PC-9 (cell line): ENCODE results near the gene LIPE.

Source experiments
- CTCF ChIP-seq: fragments of 200-600 bp; sonication (generic); conservative IDR thresholded peaks from 2 replicates; pipeline ENCODE4 v1.6.1; 2017; ENCODE audit warnings: mixed run types, antibody characterized with exemption, mild to moderate bottlenecking, moderate library complexity
- EZH2 ChIP-seq: fragments of 200-600 bp; sonication (generic); IDR thresholded peaks from 2 replicates; pipeline ENCODE4 v1.8.0; 2017; ENCODE audit warnings: antibody characterized with exemption, low read depth

- no peak for TF ChIP-seq CTCF
- no peak for TF ChIP-seq EZH2
These were observed 19.4 kb downstream of the LIPE start for GRCh38 chr19:42407816-42408175.
